GM18909 (cell line): ENCODE results near the gene TLR2.

Experiments
- ATAC-seq: cut with Tn5 transposase; IDR thresholded peaks from one replicate; pipeline ENCODE4 v1.9.1; 2021; ENCODE audit warnings: mild to moderate bottlenecking; ENCODE audit not compliant: unreplicated experiment, poor library complexity

TLR2 gene

DNA sequence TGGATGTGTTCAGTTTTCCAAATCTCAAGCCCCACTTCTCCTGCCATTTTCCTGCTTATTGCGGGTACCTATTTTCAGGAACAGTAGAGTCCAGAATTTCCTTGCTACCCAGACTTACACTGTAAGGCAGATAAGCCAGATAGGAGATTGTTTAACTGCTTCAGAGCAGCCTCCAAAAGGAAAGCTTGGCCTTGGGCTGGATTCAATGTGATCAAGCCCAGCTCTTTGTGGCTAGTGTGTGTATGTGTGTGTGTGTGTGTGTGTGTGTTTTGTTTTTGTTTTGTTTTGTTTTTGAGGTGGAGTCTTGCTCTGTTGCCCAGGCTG, 41.7 kb downstream of the TLR2 start:
- no peak for ATAC-seq

DNA sequence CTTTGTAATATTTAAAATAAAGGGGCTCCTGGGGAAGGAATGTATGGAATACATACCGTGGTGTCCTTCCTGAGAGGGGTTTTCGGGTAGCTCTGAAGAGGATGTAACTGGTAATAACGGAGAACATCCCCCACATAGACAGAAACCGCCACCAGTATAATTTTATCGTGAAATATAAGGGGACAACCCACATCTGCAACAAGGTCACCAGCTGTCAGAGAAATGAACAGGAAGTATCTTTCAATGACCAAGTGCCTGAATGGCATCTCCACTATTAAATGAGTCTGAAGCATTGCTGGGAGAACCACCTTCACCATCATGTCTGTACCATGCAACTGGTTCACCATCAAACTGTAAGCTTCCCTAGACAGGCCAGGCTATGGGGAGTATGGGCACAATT, 44.1 kb downstream of the TLR2 start:
- ATAC-seq: peak; percentile 47

- ATAC-seq: peak; percentile 73
Observed at GRCh38 chr4:153728660-153729059, 44.6 kb downstream of the TLR2 start.

GRCh38 chr4:153729895-153730294, 45.8 kb downstream of the TLR2 start:
- no peak for ATAC-seq

DNA sequence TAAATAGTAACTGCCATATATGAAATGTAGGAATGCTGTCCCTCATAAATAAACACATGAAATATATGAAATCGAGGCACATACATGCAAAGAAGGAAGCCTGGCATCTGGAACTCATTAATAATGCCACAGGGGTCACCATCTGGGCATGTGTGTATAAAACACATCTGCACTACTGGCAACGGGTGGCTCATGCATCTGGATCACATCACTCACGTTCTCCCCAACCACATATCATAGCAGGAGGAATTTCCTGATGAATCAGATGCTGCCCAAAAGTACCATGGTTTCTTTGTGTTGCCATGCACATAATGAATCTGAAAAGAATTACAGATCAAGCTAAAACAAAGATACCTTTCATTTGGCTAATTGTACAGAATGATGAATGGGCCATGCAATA, 47.2 kb downstream of the TLR2 start:
- no peak for ATAC-seq

- ATAC-seq: peak; percentile 66
Observed at GRCh38 chr4:153733751-153734448, 49.8 kb downstream of the TLR2 start.

DNA sequence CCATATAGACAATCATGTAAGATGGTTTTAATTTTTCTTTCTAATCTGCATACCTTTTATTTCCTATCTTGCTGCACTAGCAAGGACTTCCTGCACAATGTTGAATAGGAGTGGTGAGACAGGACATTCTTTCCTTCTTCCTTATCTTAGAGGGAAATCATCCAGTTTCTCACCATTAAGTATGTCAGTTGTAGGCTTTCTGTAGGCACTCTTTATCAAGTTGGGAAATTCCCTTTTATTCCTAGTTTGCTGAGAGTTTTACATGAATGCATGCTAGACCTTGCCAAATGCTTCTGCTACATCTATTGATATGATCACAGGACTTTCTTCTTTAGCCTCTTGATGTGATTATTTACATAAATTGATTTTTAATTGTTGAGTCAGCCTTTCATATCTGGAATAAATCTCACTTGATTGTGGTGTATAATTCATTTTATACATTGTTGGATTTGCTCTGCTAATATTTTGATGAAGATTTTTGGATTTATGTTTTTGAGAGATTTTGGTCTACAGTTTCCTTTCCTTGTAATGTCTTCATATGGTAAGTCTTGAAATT, 51.9 kb downstream of the TLR2 start:
- no peak for ATAC-seq

GRCh38 chr4:153741541-153741940, 57.5 kb downstream of the TLR2 start:
- no peak for ATAC-seq

DNA sequence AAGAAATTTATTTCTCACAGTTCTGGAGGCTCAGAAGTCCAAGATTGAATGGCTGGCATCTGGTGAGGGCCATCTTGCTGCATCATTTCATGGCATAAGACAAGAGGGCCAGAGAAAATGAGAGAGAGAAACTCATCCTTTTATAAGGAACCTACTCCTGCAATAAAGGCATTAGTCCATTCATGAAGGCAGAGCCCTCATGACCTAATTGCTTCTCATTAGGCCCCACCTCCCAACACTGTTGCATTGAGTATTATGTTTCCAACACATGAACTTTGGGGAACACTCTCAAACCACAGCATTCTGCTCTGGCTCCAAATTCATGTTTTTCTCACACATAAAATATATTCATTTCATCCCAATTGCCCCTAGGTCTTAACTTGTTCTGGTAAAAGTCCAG, 61.6 kb downstream of the TLR2 start:
- no peak for ATAC-seq

GRCh38 chr4:153747406-153747955, 63.4 kb downstream of the TLR2 start:
- no peak for ATAC-seq

DNA sequence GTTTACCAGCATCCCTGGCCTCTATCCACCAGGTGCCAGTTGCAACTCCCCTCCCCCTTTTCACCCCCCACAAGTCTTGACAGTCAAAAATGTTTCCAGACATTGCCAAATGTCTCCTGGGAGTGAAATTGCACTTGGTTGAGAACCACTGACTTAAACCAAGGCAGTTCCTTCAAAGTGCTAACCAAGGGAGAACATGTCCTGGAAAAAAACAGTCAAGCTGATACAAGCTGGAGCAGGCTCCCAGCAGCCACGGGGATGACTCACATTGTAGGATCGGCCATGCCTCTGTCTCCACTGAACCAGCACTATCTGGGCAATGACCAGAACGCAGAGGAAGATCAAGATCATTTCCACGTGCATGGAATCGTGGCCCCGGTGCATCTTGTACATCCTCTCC, 64.3 kb downstream of the TLR2 start:
- no peak for ATAC-seq

DNA sequence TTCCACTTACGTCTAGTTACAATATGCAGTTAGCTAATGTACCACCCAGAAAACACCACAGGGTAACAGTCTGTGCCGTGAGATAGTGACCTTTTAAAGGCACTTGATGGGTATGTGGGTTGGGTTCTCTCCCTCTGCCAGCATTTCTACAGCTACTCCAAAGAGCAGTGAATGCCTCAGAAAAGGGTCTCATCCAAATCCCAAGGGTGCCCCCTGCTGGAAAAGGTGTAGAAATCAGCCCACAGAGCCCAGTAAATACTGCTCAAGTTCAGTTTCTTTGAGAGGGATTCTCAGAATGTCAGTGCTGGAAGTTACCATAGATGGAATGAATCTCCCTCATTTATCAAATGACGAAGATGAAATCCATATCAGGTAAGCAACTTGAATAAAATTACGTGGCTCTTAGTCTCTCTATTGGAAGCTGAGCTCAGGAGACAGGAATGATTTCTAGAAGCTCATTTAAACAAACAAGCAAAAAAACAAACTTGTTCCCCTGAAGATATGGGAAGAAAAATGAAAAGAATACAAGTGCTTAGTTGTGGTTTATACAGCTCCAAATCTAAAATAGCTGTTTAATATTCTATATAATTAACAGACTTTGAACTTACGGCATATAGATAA, 66.2 kb downstream of the TLR2 start:
- ATAC-seq: peak; percentile 90

- ATAC-seq: no peak
Observed at GRCh38 chr4:153755186-153755585, 71.1 kb downstream of the TLR2 start.
